HL-60/S4 treated with retinoic acid at 250 ng/mL for 4 days and 3 days (cell line): Measurements from ENCODE around the gene DIRAS2.

Experiments
- in situ Hi-C: fragments of 300-500 bp; cut with MboI; formaldehyde crosslinking; loops from 2 replicates; pipeline ENCODE4 v1.7.0; 2022; ENCODE audit warnings: low sequenced_read_pairs

The DIRAS2 gene

DNA sequence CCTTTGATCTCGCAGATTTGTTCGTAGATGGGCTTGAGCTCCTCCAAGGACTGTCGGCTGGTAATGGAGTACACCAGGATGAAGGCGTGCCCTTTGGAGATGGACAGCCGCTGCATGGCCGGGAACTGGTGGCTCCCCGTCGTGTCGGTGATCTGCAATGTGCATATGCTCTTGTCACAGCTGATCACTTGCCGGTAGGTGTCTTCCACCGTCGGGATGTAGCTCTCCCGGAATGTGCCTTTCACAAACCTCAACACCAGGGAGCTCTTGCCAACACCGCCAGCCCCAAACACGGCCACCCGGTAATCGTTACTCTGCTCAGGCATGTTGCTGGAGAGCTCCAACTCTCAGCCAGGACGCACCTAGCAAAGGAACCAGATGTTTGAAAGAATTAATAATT is 29.1 kb downstream of the DIRAS2 start:
- in situ Hi-C loops: no loop called here

DNA sequence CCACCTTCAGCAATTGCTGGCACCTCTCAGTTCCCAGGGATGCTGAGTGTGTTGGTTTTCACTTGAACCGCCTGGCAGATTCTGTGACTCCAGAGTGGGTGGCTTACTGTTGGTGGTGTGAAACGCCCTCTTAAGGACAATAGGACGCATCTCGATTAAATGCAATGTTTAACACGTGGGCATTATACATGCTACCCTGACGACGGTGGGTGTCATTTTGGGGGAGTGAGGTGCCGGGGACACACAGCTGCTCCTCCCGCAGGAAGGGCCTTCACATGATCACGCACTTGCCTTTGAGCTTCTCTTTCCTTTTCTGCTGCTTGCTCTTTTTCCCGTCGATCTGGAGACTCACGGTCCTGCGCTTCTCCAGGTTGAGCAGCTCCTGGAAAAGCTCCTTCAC is 29.7 kb downstream of the DIRAS2 start:
- in situ Hi-C loops: no loop called here

DNA sequence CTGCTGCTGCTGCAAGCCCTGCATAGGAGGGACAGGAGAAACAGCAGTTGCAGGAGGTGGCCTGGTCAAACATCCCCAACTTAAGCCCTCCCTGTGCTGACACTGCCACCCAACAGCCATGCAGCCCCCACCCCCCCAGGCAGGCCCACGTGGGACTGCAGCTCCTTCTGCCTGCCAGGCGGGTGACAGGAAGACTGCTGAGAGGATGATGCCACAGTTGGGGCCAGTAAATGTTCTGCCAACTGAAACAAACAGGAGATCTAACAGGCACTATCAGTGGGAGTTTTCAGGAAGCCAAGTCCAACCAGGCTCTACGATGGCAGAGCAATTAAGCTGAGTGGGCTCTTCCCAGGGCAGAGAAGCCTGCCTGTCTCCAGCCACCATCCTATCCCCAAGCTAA is 31.1 kb downstream of the DIRAS2 start:
- in situ Hi-C loops: no loop called here

DNA sequence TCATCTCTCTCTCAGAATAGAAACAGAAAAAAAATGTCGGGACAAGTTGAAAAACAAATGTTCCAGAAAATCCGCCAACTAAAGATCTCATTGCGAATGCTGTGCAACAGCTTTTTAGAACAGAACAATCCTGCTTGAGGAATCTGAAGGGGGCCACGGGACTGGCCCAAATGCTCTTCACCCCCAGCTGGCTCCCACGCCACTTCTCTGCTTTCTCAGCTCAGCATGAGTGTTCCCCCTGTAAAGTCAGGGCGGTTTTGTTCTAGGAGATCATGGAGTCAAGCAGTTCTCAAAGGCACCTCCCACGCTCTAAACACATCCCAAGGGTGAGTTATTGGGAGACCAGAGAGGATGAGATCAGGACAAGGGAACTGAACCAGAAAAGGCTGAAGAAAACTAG is 31.5 kb downstream of the DIRAS2 start:
- in situ Hi-C loops: no loop called here

DNA sequence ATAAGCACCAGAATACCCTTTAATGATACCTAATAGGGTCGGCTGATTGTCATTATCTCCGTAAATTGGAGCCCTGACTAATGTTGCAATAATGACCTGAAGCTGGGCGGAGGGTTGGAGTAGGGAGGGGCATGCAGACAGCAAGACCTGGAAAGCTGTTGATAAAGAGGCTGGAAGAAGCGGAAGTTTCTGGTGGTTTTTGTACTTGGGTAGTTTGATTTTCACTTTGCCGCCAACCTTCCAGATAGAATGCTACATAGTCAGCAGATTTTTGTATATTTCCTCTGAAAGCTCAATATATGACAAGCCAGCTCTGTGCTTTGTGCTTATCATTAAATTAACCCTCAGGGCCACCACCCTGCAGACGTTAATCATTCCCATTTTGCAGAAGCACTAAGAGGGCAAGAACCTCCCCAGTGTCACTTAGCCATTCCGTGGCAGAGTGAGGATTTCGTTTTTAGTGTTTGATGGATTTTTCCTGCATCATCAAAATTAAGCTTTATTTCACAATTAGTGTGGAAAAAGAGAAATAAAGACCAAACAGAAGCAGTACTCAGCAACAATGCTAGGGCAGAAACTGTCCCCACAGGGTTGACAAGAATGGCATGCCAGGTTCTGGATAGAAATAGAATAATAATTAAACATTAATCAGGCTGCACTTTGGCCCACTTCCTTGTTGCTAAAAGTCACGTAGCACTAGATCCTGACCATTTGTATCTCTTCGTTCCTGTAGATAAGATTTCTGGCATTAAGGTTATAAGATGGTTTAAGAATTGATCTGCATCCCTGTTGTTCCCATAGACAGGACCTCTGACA is 34.7 kb downstream of the DIRAS2 start:
- in situ Hi-C loops: no loop called here

DNA sequence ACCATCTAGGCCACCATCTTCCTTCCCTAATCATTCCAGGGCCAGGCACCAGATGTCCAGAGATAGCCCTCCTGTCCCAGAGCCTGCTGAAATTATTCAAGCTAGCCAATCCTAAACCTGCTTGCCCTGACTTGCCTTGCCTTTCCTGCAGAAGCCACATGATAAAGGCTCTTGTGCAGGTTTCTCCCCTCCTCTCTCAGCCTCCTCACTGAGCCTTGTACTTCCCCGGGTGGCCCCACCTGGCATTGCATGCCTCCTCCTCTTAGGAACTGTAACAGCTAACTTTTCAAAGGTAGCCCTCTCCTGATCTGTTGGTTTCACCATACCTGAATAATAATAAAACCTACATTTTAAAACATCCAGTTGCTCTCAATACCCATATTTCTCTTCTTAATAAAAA is 42.6 kb downstream of the DIRAS2 start:
- in situ Hi-C loops: no loop called here

DNA sequence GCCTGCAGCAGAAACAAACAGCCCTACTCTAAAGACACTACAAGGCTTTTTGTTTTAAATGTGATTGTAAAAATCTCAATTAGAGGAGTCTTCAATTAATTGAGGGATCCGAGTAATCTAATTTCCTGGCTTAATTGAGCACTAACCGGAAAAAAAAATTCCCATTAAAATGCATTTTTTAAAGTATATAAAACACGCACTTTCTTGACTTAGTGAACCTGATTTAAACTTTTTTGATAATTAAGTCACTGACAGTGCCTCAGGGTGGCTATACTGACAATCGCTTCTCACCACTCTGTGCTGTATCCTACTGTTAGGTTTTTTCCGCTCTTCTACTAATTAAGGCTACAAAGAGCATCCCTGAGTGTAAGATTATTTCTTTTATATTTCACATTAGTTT is 44.4 kb downstream of the DIRAS2 start:
- in situ Hi-C loops: no loop called here

DNA sequence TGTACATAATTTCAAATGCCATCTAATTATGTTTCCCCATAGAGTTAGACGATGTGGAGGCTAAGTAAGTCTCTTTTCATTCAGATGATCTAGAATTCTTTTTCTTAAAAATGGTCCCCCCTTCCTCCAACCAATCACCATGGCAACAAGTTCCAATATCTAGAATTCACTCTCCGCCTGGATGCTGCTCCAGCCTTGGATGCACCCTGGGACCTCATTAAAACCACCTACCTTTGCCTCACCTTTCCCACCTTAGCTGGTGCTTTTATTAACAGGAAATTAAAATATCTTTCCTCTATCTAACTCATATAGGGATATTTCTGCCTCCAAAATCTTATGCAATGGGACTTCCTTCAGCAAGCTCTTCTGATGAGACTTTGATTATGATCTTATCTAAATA is 49.0 kb downstream of the DIRAS2 start:
- in situ Hi-C loops: no loop called here

DNA sequence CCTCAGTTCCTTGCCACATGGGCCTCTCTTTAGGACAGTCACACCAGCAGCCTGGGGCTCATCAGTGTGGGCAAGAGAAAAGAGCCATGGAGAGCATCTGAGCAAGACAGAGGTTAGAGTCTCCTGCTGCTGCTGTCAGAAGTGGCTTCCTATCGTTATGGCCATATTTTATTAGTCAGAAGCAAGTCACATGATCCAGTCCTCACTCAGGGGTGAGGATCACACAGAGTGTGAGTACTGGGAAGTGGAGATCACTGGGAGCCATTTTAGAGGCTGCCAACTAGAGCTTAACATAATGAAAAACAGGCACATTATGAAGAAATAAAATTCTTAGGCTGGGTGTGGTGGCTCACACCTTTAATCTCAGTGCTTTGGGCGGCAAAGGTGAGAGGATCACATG is 62.0 kb downstream of the DIRAS2 start:
- in situ Hi-C loops: no loop called here

DNA sequence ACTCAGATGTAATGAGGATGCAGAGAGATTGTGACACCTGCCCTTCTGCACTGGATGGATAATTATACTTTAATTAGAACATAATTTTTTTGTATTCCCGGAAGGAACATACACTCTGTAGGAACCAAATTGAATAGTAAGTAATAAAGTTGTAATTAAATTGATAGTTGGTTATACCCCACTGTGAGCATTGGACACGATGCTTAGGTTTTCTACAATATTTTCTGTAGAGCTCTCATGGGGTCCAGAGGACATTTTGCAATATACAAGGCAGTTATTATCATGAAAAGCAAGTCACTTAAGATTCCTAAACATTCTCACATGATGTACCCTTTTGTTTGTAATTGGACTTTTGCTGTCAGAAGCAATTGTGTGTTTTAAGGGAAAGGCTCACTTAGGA is 63.4 kb downstream of the DIRAS2 start:
- in situ Hi-C loops: no loop called here

DNA sequence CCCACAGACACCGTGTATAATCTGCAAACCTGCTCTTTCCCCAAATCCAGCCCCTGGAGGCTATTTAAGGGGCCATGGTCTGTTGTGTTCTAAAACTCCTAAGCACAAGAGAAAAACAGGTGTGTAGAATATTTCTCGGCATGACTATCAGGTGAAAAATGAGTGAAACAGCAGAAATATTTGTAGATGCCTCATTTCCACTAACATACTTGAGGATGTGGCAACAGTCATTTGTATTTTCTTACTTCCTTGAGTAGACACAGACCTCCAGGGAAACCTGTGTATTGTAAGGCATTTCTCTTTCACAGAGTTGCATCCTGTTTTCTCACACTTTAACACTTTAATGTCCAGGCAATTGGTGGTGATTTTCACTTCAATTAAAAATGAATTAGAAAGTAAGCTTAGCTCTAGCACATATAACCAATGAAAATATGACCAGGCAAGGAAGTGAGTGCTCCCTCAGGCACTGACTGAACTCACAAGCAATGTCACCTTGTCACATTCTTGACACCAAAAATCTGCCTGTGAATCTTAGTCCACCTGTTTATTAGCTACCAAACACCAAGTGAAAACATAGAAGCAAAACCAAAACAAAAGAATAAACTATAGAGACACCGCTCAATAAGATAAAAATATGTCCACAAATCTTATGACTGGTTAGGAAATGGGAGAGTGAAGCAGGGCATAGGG is 64.4 kb downstream of the DIRAS2 start:
- in situ Hi-C loops: no loop called here

DNA sequence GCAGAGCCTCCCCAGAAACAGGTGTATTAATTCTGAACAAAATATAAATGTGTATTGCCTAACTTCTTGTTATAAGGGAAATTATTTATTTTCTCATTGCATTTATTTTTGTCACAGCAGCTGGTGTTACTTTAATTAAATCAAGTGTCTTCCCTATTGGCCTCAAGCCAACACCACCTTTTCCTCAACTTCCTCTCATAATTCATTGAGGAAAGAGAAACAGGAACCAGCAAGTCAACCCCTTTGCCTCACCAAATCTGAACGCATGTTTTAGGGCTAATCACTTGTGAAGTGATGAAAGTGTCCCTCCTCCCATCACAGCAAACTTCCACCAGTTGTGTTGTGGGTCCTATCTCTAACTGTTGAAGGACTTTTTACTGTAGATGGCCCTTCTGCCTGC is 73.1 kb downstream of the DIRAS2 start:
- in situ Hi-C loops: no loop called here

DNA sequence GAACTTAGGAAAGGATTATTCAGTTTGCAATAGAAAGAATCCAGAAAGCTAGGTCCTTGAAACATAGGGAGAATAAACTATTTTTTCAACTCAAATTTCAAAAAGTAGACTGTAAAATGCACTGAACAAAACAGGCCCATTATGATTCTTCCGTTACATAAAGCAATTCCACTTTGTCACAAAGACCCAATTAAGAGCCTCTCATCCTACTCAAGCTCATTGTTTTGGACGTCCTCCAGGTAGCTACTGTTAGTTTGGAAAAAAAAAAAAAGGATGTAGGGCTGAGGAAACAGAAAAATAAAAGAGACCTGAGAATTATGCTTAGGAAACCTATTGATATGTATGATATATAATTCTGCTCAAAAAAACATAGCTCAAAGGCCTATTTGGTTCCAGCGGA is 74.0 kb downstream of the DIRAS2 start:
- in situ Hi-C loops: no loop called here

DNA sequence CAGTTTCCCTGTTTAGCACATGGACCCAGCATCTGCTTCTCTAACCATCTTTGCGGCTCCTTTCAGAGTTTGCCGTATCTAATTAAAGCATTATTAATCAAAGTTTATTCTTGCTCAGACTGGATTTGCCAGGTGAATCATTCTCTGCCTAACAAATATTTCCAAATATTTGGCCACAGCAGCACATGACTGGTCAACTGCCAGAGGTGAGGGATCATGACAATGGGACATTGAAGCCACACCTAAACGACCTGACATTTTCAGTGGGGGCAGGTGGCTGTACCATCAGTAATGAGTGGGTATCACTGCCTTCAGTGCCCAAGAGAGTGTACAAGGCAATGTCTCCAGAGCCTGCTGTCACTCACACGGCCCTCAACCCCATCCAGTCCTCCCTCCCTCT is 80.4 kb downstream of the DIRAS2 start:
- in situ Hi-C loops: no loop called here
